HG02763 (cell line): ENCODE measurements around the gene ACKR3.

Experiments used
- ATAC-seq: cut with Tn5 transposase; IDR thresholded peaks from one replicate; pipeline ENCODE4 v1.9.1; 2021; ENCODE audit warnings: mild to moderate bottlenecking, moderate library complexity; ENCODE audit not compliant: unreplicated experiment

The ACKR3 gene

GRCh38 chr2:236569573-236569973 is at the start of gene ACKR3:
ACKR3 (plus strand) TSS chr2:236569825; CDS start chr2:236580466, 10,641 bp downstream.
- peak; percentile 73 for ATAC-seq

DNA sequence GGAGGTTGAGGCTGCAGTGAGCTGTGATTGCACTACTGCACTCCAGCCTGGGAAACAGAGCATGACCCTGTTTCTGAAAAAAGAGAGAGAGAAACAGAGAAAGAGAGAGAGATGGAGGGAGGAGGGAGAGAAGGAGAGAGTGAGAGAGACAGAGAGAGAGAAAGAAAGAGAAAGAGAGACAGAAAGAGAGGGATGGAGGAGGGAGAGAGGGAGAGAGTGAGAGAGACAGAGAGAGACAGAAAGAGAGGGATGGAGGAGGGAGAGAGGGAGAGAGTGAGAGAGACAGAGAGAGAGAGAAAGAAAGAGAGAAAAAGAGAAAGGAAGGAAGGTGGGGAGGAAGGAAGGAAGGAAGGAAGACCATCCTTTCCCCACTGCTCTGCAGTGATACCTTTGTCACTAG is 48.1 kb upstream of the ACKR3 start:
- ATAC-seq: no peak

DNA sequence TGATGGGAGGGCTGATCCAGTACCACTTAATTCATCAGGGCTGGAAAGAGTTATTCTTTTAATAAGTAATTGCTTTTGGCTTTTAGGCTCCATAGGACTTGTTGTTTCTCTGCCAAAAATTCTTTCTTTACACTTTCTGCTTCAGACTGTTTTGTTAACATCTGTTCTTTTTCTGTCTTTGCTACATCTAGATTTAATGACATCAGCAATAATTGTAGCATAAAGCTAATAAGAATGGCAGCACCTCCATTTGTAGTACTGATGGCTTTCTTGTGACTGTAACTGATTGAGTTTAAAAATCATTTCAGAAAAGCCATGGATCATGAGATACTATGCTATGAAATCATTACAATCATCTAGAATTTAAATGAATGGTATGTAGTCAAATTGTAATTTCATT is 46.4 kb upstream of the ACKR3 start:
- ATAC-seq: no peak

- no peak for ATAC-seq
Observed at GRCh38 chr2:236525411-236525997, 44.1 kb upstream of the ACKR3 start.

DNA sequence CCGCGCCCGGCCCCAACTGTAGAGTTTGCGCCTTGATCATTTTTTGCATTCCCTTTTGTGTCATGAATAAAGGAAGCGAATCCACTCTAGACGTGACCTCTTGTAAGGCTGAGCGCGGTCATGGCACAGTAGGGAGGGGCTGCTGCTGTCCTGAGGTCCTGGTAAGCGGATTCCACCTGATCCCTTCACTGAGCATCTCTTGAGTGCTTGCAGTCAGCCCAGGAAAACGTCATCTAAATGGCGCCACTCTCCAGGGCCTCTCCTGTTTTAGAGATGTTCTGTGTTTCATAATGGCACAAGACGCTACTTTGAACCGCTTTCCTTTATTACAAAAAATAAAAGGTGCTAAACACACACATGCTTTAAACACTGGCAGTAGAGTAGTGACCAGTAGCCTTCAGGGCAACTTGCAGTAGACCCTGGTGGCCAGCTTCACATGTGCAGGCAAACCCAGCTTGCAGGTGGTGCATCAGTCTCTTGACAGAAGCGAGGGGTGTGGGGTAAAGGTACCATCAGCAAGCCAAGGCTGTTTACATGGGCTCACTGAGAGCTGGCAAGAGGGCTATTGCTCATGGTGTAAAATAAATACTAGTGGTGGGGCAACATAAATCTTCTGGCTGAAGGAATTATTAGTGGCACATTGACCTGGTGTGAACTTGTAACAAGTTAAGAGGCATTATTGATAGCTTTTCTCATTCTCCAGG is 43.0 kb upstream of the ACKR3 start:
- no peak for ATAC-seq

- no peak for ATAC-seq
Observed at GRCh38 chr2:236527159-236527630, 42.4 kb upstream of the ACKR3 start.

- no peak for ATAC-seq
Observed at GRCh38 chr2:236529606-236530005, 40.0 kb upstream of the ACKR3 start.

DNA sequence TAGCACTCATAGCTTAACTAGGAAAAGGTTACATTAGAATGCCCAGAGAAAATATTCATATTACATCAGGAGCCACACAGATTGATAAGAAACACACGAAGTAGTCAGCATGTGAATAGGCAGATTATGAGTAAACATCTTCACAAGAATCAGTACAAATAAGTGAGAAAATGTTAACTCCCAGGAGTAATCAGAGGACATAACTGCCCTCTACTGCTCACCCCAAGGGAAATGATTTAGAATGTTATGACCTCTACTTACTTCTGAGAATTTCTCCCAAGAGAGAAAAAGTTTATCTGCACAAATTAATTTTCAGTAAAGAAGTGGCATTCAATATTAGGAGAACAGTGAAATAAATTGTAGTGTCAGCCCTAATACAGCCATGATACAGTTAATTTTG is 39.1 kb upstream of the ACKR3 start:
- ATAC-seq: no peak

- no peak for ATAC-seq
Observed at GRCh38 chr2:236531195-236531594, 38.4 kb upstream of the ACKR3 start.

DNA sequence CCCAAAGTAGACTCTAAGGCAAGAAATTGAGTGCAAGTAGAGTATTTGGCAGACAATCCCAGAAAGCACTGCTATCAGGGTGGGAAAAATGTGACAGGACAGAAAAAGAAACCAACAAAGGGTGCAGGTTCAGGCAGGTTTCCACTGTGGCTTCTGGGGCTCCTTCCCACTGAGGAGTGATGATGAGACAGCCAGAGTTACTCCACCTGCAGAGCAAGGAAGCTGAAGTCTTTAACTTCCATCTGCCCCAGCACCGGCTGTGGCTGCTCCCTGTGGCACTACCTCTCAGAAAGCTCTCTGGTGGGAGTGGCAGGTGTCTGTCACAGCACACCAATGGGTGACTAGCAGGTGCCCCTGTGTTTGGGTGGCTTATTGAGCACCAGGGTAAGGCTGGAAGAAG is 37.6 kb upstream of the ACKR3 start:
- ATAC-seq: no peak

DNA sequence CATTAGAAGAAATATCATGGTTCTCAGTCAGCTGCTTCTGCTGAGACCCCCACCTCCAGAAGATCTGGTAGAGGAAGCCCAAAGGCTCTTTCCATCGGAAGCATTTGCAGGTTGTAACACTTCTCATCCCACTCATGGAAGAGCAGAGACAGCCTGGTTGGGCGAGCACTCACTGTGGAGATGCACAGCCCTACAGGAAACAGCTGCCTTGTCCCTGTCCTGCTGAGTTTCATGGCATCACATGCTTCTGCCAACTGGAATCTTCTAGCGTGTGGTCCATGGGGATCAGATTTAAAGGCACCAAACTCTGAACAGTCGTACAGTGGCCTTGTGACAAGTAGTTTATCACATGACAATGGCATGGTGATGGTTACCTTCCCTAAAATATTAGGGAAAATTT is 36.3 kb upstream of the ACKR3 start:
- ATAC-seq: no peak

- no peak for ATAC-seq
Observed at GRCh38 chr2:236535024-236535423, 34.6 kb upstream of the ACKR3 start.

GRCh38 chr2:236536727-236537398 is 32.8 kb upstream of the ACKR3 start:
- ATAC-seq: peak; percentile 46

GRCh38 chr2:236538242-236538641 is 31.4 kb upstream of the ACKR3 start:
- no peak for ATAC-seq

- no peak for ATAC-seq
Observed at GRCh38 chr2:236541008-236541562, 28.5 kb upstream of the ACKR3 start.

- no peak for ATAC-seq
Observed at GRCh38 chr2:236544362-236544761, 25.3 kb upstream of the ACKR3 start.

DNA sequence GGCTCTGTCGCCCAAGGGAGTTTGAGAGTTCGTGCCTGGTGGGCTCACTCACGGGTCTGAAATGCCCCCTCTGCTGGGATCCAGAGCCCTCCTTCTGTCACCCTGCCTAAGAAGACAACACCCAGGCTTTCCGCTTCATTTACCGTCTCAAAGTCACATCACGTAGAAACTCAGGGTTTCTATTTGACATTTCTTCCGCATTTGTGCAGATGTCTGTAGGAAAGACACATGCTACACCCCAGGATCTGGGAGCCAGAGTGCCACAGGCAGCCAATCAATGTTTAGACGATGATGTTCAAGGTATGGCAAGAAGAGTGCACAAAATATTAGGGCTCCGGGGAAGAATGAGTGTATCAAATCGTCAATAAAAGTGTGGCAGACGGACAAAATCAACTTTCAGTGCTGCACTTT is 24.4 kb upstream of the ACKR3 start:
- ATAC-seq: no peak

- peak; percentile 62 for ATAC-seq
Observed at GRCh38 chr2:236545814-236546480, 23.7 kb upstream of the ACKR3 start.

GRCh38 chr2:236546561-236547002 is 23.0 kb upstream of the ACKR3 start:
- no peak for ATAC-seq

DNA sequence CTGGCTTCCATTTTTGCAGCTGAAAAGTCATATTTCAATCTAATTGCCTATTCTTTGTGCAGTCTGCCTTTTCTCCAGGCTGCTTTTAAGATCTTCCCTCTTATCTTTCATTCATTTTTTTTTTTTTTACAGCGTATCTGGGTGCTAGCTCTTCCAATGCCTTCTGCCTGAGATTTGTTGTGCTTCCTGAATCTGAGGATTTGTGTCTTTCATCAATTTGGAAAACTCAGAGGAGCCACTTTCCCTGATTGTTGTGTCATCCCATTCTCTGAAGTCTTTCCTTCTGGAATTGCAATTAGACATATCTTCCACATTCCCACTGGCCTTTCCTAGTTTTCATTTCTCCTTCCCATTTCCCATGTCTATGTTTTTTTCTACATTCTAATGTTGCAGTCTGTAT is 21.9 kb upstream of the ACKR3 start:
- no peak for ATAC-seq
